HepG2 (cell line): Measurements from ENCODE around the gene ADGRG6. TPM values are rescaled to one million over a fixed set of nuclear protein-coding genes. Genes with fewer than 3 reads are reported as not detected.

Source experiments
- HDAC6 ChIP-seq: fragments of 200-600 bp; sonication (generic); IDR thresholded peaks from 2 replicates; pipeline ENCODE4 v1.7.0; 2017; ENCODE audit warnings: mild to moderate bottlenecking, antibody characterized with exemption, low read length, low read depth
- HNF4A ChIP-seq: sonication (generic); formaldehyde crosslinking; IDR thresholded peaks from 2 replicates; pipeline ENCODE4 v1.4.0; 2020; ENCODE audit warnings: missing genetic modification reagents
- JARID2 ChIP-seq: sonication (generic); formaldehyde crosslinking; IDR thresholded peaks from 2 replicates; pipeline ENCODE4 v1.8.1; 2023; ENCODE audit warnings: missing genetic modification reagents, inconsistent platforms; ENCODE audit not compliant: insufficient replicate concordance
- MAFF ChIP-seq: IDR thresholded peaks from 2 replicates; pipeline ENCODE4 v1.6.1; 2011; ENCODE audit warnings: low read depth, low read length, improper control_type of control experiment
- POLR2A ChIP-seq, 2 experiments: IDR thresholded peaks; 2 replicates each; pipeline ENCODE4 v1.6.1; 2011; ENCODE audit warnings: low read depth in 2 of 2, low read length in 2 of 2, mild to moderate bottlenecking in 1 of 2, moderate library complexity in 1 of 2; ENCODE audit not compliant: insufficient read depth in 1 of 2
- RBM22 ChIP-seq: fragments of 200-400 bp; formaldehyde crosslinking; optimal IDR thresholded peaks from 2 replicates; pipeline ENCODE3; 2017; ENCODE audit warnings: mild to moderate bottlenecking, low read length, moderate library complexity
- SOX13 ChIP-seq, 3 experiments: fragments of 450-650 bp in 1 of 3; sonication (generic) in 1 of 3; formaldehyde crosslinking in 1 of 3; IDR thresholded peaks in 2 of 3; conservative IDR thresholded peaks in 1 of 3; 2 replicates each; pipeline versions ENCODE4 v1.5.0 to v1.6.1; 2016 to 2020; ENCODE audit warnings: antibody characterized with exemption in 1 of 3, mild to moderate bottlenecking in 1 of 3, missing compliant biosample characterization in 1 of 3, missing genetic modification reagents in 1 of 3, moderate library complexity in 1 of 3
- ZNF160 ChIP-seq: sonication (generic); formaldehyde crosslinking; IDR thresholded peaks from 2 replicates; pipeline ENCODE4 v1.8.0; 2022; ENCODE audit warnings: mild to moderate bottlenecking, inconsistent platforms, missing genetic modification reagents
- ZNF317 ChIP-seq: sonication (generic); formaldehyde crosslinking; IDR thresholded peaks from 2 replicates; pipeline ENCODE4 v1.5.0; 2020; ENCODE audit warnings: mild to moderate bottlenecking, missing genetic modification reagents
- ZNF329 ChIP-seq: sonication (generic); formaldehyde crosslinking; IDR thresholded peaks from 2 replicates; pipeline ENCODE4 v1.9.0; 2021; ENCODE audit warnings: low read depth, mild to moderate bottlenecking, missing genetic modification reagents
- ZNF772 ChIP-seq: sonication (generic); formaldehyde crosslinking; IDR thresholded peaks from 2 replicates; pipeline ENCODE4 v1.5.0; 2020; ENCODE audit warnings: mild to moderate bottlenecking, missing genetic modification reagents
- ZNF850 ChIP-seq: sonication (generic); formaldehyde crosslinking; conservative IDR thresholded peaks from 2 replicates; pipeline ENCODE4 v1.9.0; 2021; ENCODE audit warnings: mild to moderate bottlenecking, missing genetic modification reagents
- ZNF883 ChIP-seq: sonication (generic); formaldehyde crosslinking; IDR thresholded peaks from 2 replicates; pipeline ENCODE4 v1.5.1; 2020; ENCODE audit warnings: mild to moderate bottlenecking, missing genetic modification reagents; ENCODE audit errors: not compliant biosample characterization
- polyA plus RNA-seq, 8 experiments: library from polyadenylated mRNA; depleted of rRNA in 3 of 8; stranded (reverse) in 7 of 8; unstranded in 1 of 8; fragments of >200 nt; fragmentation: Illumina TruSeq in 4 of 8; extraction: Trizol in 4 of 8; gene quantifications; 2 replicates each; pipeline versions ENCODE4 v1.2.1 to v1.2.3, GENCODE V29; 2011 to 2016; ENCODE audit warnings: low read depth in 4 of 8, missing spikeins in 1 of 8, mixed read lengths in 1 of 8; ENCODE audit not compliant: insufficient read depth in 1 of 8
- total RNA-seq, 5 experiments: library from RNA; depleted of rRNA; stranded (reverse); fragments of >200 nt; fragmentation: Illumina TruSeq; extraction: Trizol; gene quantifications; 2 replicates each; pipeline ENCODE4 v1.2.3, GENCODE V29; 2016; ENCODE audit warnings: low read depth in 1 of 5
- TF ChIP-seq, protein P1 (sequence below): IDR thresholded peaks from 2 replicates; pipeline ENCODE4 v1.6.1; 2016; ENCODE audit warnings: control low read depth
- TF ChIP-seq, protein P2 (sequence below): sonication (generic); formaldehyde crosslinking; IDR thresholded peaks from 2 replicates; pipeline ENCODE4 v1.5.0; 2020; ENCODE audit warnings: missing genetic modification reagents
- TF ChIP-seq, protein P3 (sequence below): sonication (generic); formaldehyde crosslinking; IDR thresholded peaks from 2 replicates; pipeline ENCODE4 v1.5.0; 2020; ENCODE audit warnings: mild to moderate bottlenecking, missing genetic modification reagents
- TF ChIP-seq, protein P4 (sequence below): sonication (generic); formaldehyde crosslinking; IDR thresholded peaks from 2 replicates; pipeline ENCODE4 v1.8.1; 2022; ENCODE audit warnings: mild to moderate bottlenecking, missing genetic modification reagents

Gene ADGRG6
- total and polyA plus RNA-seq, 2 of the 13 experiments (the other 11 are each of a cell fraction or from before 2014, with no cell fraction given): 129 to 249 TPM

DNA sequence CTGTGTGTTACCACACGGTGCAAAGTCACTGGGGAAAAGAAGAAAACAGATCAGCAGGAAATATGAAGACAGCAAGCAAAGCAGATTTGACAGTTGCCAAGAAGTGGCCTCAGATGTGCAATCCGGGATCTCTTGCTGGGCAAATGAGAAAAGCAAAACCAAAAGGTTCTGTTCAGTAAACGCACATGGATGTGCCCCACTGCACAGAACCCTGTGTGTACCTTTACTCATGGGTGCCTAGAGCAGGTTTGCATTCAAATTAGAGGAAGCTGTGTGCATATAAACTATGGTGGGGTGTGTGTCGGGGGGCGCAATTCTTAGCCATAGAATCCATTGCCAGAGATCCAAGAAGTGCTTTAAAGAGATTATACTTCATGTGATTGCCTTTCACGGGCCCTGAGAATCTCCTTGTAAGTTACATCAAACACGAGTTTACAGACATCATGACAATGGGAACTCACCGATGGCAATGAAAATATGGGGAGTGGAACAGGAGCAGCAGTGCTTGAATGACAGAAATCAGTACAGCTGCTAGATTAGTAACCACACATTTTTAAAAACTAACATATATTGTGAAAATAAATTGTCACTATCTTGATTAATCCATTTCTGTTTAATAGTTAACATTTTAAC is 154.3 kb downstream of the ADGRG6 start (continued):
- TF ChIP-seq ZNF883: no peak
- TF ChIP-seq ZNF850 (CRISPR knock-in tag): no peak
- TF ChIP-seq, protein P1, sequence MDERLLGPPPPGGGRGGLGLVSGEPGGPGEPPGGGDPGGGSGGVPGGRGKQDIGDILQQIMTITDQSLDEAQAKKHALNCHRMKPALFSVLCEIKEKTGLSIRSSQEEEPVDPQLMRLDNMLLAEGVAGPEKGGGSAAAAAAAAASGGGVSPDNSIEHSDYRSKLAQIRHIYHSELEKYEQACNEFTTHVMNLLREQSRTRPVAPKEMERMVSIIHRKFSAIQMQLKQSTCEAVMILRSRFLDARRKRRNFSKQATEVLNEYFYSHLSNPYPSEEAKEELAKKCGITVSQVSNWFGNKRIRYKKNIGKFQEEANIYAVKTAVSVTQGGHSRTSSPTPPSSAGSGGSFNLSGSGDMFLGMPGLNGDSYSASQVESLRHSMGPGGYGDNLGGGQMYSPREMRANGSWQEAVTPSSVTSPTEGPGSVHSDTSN: no peak
- peak in 1 of 2 experiments; percentile 26; a peak in 1 of 4 replicates for TF ChIP-seq POLR2A (IDR thresholded peaks at IDR 0.05; ENCODE audit: insufficient read depth in 1 of 2, low read depth in 2 of 2, low read length in 2 of 2)
- peak; percentile 100 for TF ChIP-seq RBM22
- no peak for TF ChIP-seq ZNF160 (CRISPR knock-in tag)
- TF ChIP-seq SOX13 (IDR thresholded peaks at IDR 0.05): no peak
- peak in 1 of 2 experiments; percentile 11; a peak in 1 of 4 replicates for TF ChIP-seq SOX13 (CRISPR knock-in tag; conservative IDR thresholded peaks at IDR 0.05 in 1 of 2, IDR thresholded peaks at IDR 0.05 in 1 of 2)
- 0 out of 2 replicates have a peak, but pooled peaks have one; percentile 27 for TF ChIP-seq HNF4A (CRISPR knock-in tag)
- no peak for TF ChIP-seq ZNF329
- no peak for TF ChIP-seq ZNF317 (CRISPR knock-in tag)
- TF ChIP-seq JARID2 (CRISPR knock-in tag): no peak
- TF ChIP-seq, protein P2, sequence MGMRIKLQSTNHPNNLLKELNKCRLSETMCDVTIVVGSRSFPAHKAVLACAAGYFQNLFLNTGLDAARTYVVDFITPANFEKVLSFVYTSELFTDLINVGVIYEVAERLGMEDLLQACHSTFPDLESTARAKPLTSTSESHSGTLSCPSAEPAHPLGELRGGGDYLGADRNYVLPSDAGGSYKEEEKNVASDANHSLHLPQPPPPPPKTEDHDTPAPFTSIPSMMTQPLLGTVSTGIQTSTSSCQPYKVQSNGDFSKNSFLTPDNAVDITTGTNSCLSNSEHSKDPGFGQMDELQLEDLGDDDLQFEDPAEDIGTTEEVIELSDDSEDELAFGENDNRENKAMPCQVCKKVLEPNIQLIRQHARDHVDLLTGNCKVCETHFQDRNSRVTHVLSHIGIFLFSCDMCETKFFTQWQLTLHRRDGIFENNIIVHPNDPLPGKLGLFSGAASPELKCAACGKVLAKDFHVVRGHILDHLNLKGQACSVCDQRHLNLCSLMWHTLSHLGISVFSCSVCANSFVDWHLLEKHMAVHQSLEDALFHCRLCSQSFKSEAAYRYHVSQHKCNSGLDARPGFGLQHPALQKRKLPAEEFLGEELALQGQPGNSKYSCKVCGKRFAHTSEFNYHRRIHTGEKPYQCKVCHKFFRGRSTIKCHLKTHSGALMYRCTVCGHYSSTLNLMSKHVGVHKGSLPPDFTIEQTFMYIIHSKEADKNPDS (CRISPR knock-in tag): no peak
- 0 out of 2 replicates have a peak, but pooled peaks have one; percentile 13 for TF ChIP-seq MAFF
- TF ChIP-seq, protein P3, sequence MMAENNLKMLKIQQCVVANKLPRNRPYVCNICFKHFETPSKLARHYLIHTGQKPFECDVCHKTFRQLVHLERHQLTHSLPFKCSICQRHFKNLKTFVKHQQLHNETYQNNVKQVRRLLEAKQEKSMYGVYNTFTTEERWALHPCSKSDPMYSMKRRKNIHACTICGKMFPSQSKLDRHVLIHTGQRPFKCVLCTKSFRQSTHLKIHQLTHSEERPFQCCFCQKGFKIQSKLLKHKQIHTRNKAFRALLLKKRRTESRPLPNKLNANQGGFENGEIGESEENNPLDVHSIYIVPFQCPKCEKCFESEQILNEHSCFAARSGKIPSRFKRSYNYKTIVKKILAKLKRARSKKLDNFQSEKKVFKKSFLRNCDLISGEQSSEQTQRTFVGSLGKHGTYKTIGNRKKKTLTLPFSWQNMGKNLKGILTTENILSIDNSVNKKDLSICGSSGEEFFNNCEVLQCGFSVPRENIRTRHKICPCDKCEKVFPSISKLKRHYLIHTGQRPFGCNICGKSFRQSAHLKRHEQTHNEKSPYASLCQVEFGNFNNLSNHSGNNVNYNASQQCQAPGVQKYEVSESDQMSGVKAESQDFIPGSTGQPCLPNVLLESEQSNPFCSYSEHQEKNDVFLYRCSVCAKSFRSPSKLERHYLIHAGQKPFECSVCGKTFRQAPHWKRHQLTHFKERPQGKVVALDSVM (CRISPR knock-in tag): no peak
- TF ChIP-seq, protein P4, sequence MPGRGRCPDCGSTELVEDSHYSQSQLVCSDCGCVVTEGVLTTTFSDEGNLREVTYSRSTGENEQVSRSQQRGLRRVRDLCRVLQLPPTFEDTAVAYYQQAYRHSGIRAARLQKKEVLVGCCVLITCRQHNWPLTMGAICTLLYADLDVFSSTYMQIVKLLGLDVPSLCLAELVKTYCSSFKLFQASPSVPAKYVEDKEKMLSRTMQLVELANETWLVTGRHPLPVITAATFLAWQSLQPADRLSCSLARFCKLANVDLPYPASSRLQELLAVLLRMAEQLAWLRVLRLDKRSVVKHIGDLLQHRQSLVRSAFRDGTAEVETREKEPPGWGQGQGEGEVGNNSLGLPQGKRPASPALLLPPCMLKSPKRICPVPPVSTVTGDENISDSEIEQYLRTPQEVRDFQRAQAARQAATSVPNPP (CRISPR knock-in tag): no peak
- TF ChIP-seq ZNF772 (CRISPR knock-in tag): no peak
- TF ChIP-seq HDAC6: no peak
